ENCODE measurements around the gene TAPT1.

GRCh38 chr4:16230308-16230707 lies 4.0 kb upstream of the TAPT1 start:
- TF ChIP-seq, protein P1, sequence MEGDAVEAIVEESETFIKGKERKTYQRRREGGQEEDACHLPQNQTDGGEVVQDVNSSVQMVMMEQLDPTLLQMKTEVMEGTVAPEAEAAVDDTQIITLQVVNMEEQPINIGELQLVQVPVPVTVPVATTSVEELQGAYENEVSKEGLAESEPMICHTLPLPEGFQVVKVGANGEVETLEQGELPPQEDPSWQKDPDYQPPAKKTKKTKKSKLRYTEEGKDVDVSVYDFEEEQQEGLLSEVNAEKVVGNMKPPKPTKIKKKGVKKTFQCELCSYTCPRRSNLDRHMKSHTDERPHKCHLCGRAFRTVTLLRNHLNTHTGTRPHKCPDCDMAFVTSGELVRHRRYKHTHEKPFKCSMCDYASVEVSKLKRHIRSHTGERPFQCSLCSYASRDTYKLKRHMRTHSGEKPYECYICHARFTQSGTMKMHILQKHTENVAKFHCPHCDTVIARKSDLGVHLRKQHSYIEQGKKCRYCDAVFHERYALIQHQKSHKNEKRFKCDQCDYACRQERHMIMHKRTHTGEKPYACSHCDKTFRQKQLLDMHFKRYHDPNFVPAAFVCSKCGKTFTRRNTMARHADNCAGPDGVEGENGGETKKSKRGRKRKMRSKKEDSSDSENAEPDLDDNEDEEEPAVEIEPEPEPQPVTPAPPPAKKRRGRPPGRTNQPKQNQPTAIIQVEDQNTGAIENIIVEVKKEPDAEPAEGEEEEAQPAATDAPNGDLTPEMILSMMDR (IDR thresholded peaks at IDR 0.05): no peak
- no peak for TF ChIP-seq POLR2A (IDR thresholded peaks at IDR 0.05)
